Measurements from ENCODE around the gene RGL1.

Gene RGL1

GRCh38 chr1:183914276-183914675 is 109.4 kb downstream of the RGL1 start:
- H3K36me3 ChIP-seq (ENCODE audit: control insufficient read depth in 2 of 2, insufficient read depth in 1 of 2, low read length in 2 of 2), result peaks cover 0 to 26% of the 10 kb centered on the region in 2 experiments; a peak in 1 of 3 replicates
- TF ChIP-seq ZSCAN30 (tag by site-specific recombination; IDR thresholded peaks at IDR 0.05) (no peak), ZNF146 (tag by site-specific recombination; IDR thresholded peaks at IDR 0.05) (no peak), SCRT1 (tag by site-specific recombination; IDR thresholded peaks at IDR 0.05; ENCODE audit: borderline replicate concordance) (no peak), HIC1 (tag by site-specific recombination; IDR thresholded peaks at IDR 0.05) (no peak), SP3 (tag by site-specific recombination; IDR thresholded peaks at IDR 0.05) (no peak), HOXA7 (CRISPR knock-in tag; IDR thresholded peaks at IDR 0.05; ENCODE audit: borderline replicate concordance) (no peak), ZNF776 (tag by site-specific recombination; IDR thresholded peaks at IDR 0.05; ENCODE audit: borderline replicate concordance) (no peak), ZNF596 (tag by site-specific recombination; IDR thresholded peaks at IDR 0.05) (no peak), KLF10 (tag by site-specific recombination; IDR thresholded peaks at IDR 0.05) (no peak), GFI1B (tag by site-specific recombination; IDR thresholded peaks at IDR 0.05) (no peak), KLF9 (tag by site-specific recombination; IDR thresholded peaks at IDR 0.05; ENCODE audit: low read depth) (no peak), ZNF266 (tag by site-specific recombination; IDR thresholded peaks at IDR 0.05; ENCODE audit: low read depth) (no peak), REPIN1 (tag by site-specific recombination; IDR thresholded peaks at IDR 0.05; ENCODE audit: low read depth) (no peak), ZNF510 (tag by site-specific recombination; IDR thresholded peaks at IDR 0.05; ENCODE audit: insufficient replicate concordance) (no peak), ZNF600 (tag by site-specific recombination; IDR thresholded peaks at IDR 0.05) (no peak), ZNF23 (tag by site-specific recombination; IDR thresholded peaks at IDR 0.05; ENCODE audit: borderline replicate concordance) (no peak)
- TF ChIP-seq, protein P1, sequence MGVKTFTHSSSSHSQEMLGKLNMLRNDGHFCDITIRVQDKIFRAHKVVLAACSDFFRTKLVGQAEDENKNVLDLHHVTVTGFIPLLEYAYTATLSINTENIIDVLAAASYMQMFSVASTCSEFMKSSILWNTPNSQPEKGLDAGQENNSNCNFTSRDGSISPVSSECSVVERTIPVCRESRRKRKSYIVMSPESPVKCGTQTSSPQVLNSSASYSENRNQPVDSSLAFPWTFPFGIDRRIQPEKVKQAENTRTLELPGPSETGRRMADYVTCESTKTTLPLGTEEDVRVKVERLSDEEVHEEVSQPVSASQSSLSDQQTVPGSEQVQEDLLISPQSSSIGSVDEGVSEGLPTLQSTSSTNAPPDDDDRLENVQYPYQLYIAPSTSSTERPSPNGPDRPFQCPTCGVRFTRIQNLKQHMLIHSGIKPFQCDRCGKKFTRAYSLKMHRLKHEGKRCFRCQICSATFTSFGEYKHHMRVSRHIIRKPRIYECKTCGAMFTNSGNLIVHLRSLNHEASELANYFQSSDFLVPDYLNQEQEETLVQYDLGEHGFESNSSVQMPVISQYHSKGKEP (tag by site-specific recombination; IDR thresholded peaks at IDR 0.05), result no peak
- TF ChIP-seq, protein P2, sequence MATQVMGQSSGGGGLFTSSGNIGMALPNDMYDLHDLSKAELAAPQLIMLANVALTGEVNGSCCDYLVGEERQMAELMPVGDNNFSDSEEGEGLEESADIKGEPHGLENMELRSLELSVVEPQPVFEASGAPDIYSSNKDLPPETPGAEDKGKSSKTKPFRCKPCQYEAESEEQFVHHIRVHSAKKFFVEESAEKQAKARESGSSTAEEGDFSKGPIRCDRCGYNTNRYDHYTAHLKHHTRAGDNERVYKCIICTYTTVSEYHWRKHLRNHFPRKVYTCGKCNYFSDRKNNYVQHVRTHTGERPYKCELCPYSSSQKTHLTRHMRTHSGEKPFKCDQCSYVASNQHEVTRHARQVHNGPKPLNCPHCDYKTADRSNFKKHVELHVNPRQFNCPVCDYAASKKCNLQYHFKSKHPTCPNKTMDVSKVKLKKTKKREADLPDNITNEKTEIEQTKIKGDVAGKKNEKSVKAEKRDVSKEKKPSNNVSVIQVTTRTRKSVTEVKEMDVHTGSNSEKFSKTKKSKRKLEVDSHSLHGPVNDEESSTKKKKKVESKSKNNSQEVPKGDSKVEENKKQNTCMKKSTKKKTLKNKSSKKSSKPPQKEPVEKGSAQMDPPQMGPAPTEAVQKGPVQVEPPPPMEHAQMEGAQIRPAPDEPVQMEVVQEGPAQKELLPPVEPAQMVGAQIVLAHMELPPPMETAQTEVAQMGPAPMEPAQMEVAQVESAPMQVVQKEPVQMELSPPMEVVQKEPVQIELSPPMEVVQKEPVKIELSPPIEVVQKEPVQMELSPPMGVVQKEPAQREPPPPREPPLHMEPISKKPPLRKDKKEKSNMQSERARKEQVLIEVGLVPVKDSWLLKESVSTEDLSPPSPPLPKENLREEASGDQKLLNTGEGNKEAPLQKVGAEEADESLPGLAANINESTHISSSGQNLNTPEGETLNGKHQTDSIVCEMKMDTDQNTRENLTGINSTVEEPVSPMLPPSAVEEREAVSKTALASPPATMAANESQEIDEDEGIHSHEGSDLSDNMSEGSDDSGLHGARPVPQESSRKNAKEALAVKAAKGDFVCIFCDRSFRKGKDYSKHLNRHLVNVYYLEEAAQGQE (tag by site-specific recombination; IDR thresholded peaks at IDR 0.05), result no peak
- ChIA-PET POLR2A (no interaction called here), CTCF (interaction anchor here (1.7 to 6.4 kb wide), 4 partner anchors 72 to 268 kb away, joined by 4 to 128 read pairs (median 35); partner anchors contain the start of gene APOBEC4)
- no peaks in the 10 kb centered on the region for H3K9me3 ChIP-seq (ENCODE audit: control insufficient read depth, insufficient read depth, low read depth, low read length)
- H3K27ac ChIP-seq (ENCODE audit: extremely low read depth, low read depth, low read length), result no peak overlapping the region
- no peaks in the 10 kb centered on the region for H3K4me1 ChIP-seq (ENCODE audit: control insufficient read depth, insufficient read depth, low read length)
- no peak overlapping the region for H3K4me3 ChIP-seq (ENCODE audit: low read depth, low read length)

- Histone ChIP-seq H3K9me3 (ENCODE audit: control insufficient read depth, insufficient read depth, low read depth, low read length) (no peaks in the 10 kb centered on the region), H3K4me1 (ENCODE audit: control insufficient read depth, insufficient read depth, low read length) (no peaks in the 10 kb centered on the region), H3K36me3 (ENCODE audit: control insufficient read depth in 2 of 2, insufficient read depth in 1 of 2, low read length in 2 of 2) (peaks cover 0 to 26% of the 10 kb centered on the region in 2 experiments; a peak in 1 of 3 replicates), H3K27ac (ENCODE audit: extremely low read depth, low read depth, low read length) (no peak overlapping the region), H3K4me3 (ENCODE audit: low read depth, low read length) (no peak overlapping the region)
- ChIA-PET POLR2A (no interaction called here), CTCF (interaction anchor here (0.6 to 6.4 kb wide), 12 partner anchors 10 to 749 kb away, joined by 3 to 128 read pairs (median 8); partner anchors contain the start of gene APOBEC4)
- TF ChIP-seq CTCF (tag by site-specific recombination; IDR thresholded peaks at IDR 0.05), result no peak
- no peak for TF ChIP-seq ZNF423 (tag by site-specific recombination; IDR thresholded peaks at IDR 0.05)
- no peak for TF ChIP-seq REPIN1 (tag by site-specific recombination; IDR thresholded peaks at IDR 0.05; ENCODE audit: low read depth)
Measured at GRCh38 chr1:183914891-183915290, 110.0 kb downstream of the RGL1 start.
